Keratinocyte (primary cell): Measurements from ENCODE around the gene PLEKHA6. TPM values are rescaled to one million over a fixed set of nuclear protein-coding genes. Genes with fewer than 3 reads are reported as not detected.

Experiments
- DNase-seq: peaks from one replicate; pipeline ENCODE4 v3.0.0-alpha.2; 2011; ENCODE audit warnings: low read depth, missing footprints, low spot score
- FAIRE-seq: peaks from 2 replicates; lab custom pipeline; 2011; peaks lifted over from hg19 to GRCh38; lab: Jason Lieb, UNC
- H2AFZ ChIP-seq: 2 replicates; pipeline ENCODE4 v1.6.0; 2012; ENCODE audit warnings: low read length, control low read depth, inconsistent platforms; ENCODE audit not compliant: control insufficient read depth
- H3K27ac ChIP-seq: 2 replicates; pipeline ENCODE4 v1.5.1; 2011; ENCODE audit warnings: low read length; ENCODE audit not compliant: control insufficient read depth, insufficient read depth
- H3K27me3 ChIP-seq: 3 replicates; pipeline ENCODE4 v1.6.0; 2011; ENCODE audit warnings: low read length; ENCODE audit not compliant: control insufficient read depth, insufficient read depth; ENCODE audit errors: extremely low read depth
- H3K36me3 ChIP-seq, 2 experiments: 2 replicates in 1 of 2; 3 replicates in 1 of 2; pipeline ENCODE4 v1.5.1; 2011; ENCODE audit warnings: low read length in 2 of 2, mild to moderate bottlenecking in 1 of 2; ENCODE audit not compliant: control insufficient read depth in 2 of 2, insufficient read depth in 2 of 2; ENCODE audit errors: extremely low read depth in 1 of 2
- H3K4me1 ChIP-seq: 3 replicates; pipeline ENCODE4 v1.5.1; 2011; ENCODE audit warnings: low read length; ENCODE audit not compliant: control insufficient read depth, insufficient read depth; ENCODE audit errors: extremely low read depth
- H3K4me2 ChIP-seq: 3 replicates; pipeline ENCODE4 v1.6.0; 2011; ENCODE audit warnings: low read depth, low read length; ENCODE audit not compliant: control insufficient read depth, insufficient read depth; ENCODE audit errors: extremely low read depth
- H3K4me3 ChIP-seq, 3 experiments: fragments of 200-600 bp in 1 of 3; sonication (generic) in 1 of 3; 2 replicates in 2 of 3; 3 replicates in 1 of 3; pipeline ENCODE4 v1.5.1; 2011 to 2016; ENCODE audit warnings: low read length in 3 of 3, mild to moderate bottlenecking in 3 of 3, control low read depth in 2 of 3, inconsistent platforms in 1 of 3, low read depth in 1 of 3, mixed read lengths in 1 of 3, mixed run types in 1 of 3, moderate library complexity in 1 of 3; ENCODE audit not compliant: control insufficient read depth in 2 of 3, insufficient read depth in 2 of 3; ENCODE audit errors: extremely low read depth in 1 of 3
- H3K79me2 ChIP-seq: 2 replicates; pipeline ENCODE4 v1.6.0; 2012; ENCODE audit warnings: low read length; ENCODE audit not compliant: control insufficient read depth, insufficient read depth
- H3K9ac ChIP-seq: 3 replicates; pipeline ENCODE4 v1.6.0; 2011; ENCODE audit warnings: low read length; ENCODE audit not compliant: control insufficient read depth, insufficient read depth; ENCODE audit errors: extremely low read depth
- H3K9me1 ChIP-seq: 3 replicates; pipeline ENCODE4 v1.6.0; 2011; ENCODE audit warnings: low read length; ENCODE audit not compliant: control insufficient read depth, insufficient read depth; ENCODE audit errors: extremely low read depth
- H3K9me3 ChIP-seq: 2 replicates; pipeline ENCODE4 v1.5.1; 2012; ENCODE audit warnings: low read depth, low read length; ENCODE audit not compliant: control insufficient read depth
- H4K20me1 ChIP-seq: 3 replicates; pipeline ENCODE4 v1.6.0; 2011; ENCODE audit warnings: low read length; ENCODE audit not compliant: control insufficient read depth, insufficient read depth; ENCODE audit errors: extremely low read depth
- CTCF ChIP-seq, 3 experiments: IDR thresholded peaks in 1 of 3; conservative IDR thresholded peaks in 1 of 3; optimal IDR thresholded peaks in 1 of 3; 2 replicates in 2 of 3; 3 replicates in 1 of 3; pipeline versions ENCODE3 to v1.5.1; 2011; ENCODE audit warnings: low read length in 3 of 3, mild to moderate bottlenecking in 3 of 3, moderate library complexity in 2 of 3, control low read depth in 1 of 3, inconsistent platforms in 1 of 3; ENCODE audit not compliant: insufficient read depth in 2 of 3; ENCODE audit errors: extremely low read depth in 1 of 3
- EZH2 ChIP-seq: IDR thresholded peaks from one replicate; pipeline ENCODE4 v1.6.1; 2012; ENCODE audit warnings: inconsistent platforms, mild to moderate bottlenecking, low read length, moderate library complexity
- dilution Hi-C: fragments of 300-500 bp; cut with MboI; formaldehyde crosslinking; loops from one replicate; pipeline ENCODE4 v1.7.0; 2020; ENCODE audit warnings: low sequenced_read_pairs; ENCODE audit not compliant: extremely low pct_ligation_motif_present
- polyA plus RNA-seq, 5 experiments: library from polyadenylated mRNA; depleted of rRNA in 3 of 5; stranded (reverse) in 3 of 5; stranded (forward) in 1 of 5; unstranded in 1 of 5; fragments of >200 nt; gene quantifications; 1 replicate in 1 of 5; 2 replicates in 3 of 5; 3 replicates in 1 of 5; pipeline versions ENCODE4 v1.2.1 to v1.2.3, GENCODE V29; 2011 to 2012; ENCODE audit warnings: missing spikeins in 2 of 5, low read depth in 1 of 5, low replicate concordance in 1 of 5

The PLEKHA6 gene
- polyA plus RNA-seq, 1 donor (not counting 4 experiments of a cell fraction or from before 2014, with no cell fraction given), result 1.5 TPM

- H3K4me3 ChIP-seq, result peak overlapping the region; percentile 29 to 66 (median 61)
- H3K4me2 ChIP-seq, result peak overlapping the region; percentile 85
- H3K27ac ChIP-seq, result no peak overlapping the region
- H3K79me2 ChIP-seq, result no peaks in the 10 kb centered on the region
- H4K20me1 ChIP-seq, result no peaks in the 10 kb centered on the region
- no peaks in the 10 kb centered on the region for H3K36me3 ChIP-seq
- DNase-seq (no peak), FAIRE-seq (no peak)
- peaks cover 7% of the 10 kb centered on the region for H3K4me1 ChIP-seq
- peak overlapping the region; percentile 24 for H3K9ac ChIP-seq
- peak overlapping the region; percentile 90 for H2AFZ ChIP-seq
- dilution Hi-C loops, result no loop called here
- no peaks in the 10 kb centered on the region for H3K9me3 ChIP-seq
- no peaks in the 10 kb centered on the region for H3K9me1 ChIP-seq
- TF ChIP-seq EZH2, result no peak
- TF ChIP-seq CTCF (optimal IDR thresholded peaks at IDR 0.05 in 1 of 3, IDR thresholded peaks at IDR 0.05 in 1 of 3, conservative IDR thresholded peaks at IDR 0.05 in 1 of 3; ENCODE audit: extremely low read depth in 1 of 3, insufficient read depth in 2 of 3, low read length in 3 of 3), result no peak
- peaks cover 14% of the 10 kb centered on the region for H3K27me3 ChIP-seq
Observed at GRCh38 chr1:204376919-204377799, 17.4 kb upstream of the PLEKHA6 start.

- no peak for FAIRE-seq
Observed at GRCh38 chr1:204376465-204376864, 16.7 kb upstream of the PLEKHA6 start.

More at GRCh38 chr1:204376465-204376864, 16.7 kb upstream of the PLEKHA6 start:
- Histone ChIP-seq H3K27me3 (peaks cover 14% of the 10 kb centered on the region), H3K4me3 (no peak overlapping the region), H3K9me1 (no peaks in the 10 kb centered on the region), H3K4me1 (peaks cover 7% of the 10 kb centered on the region), H3K36me3 (no peaks in the 10 kb centered on the region), H3K79me2 (no peaks in the 10 kb centered on the region), H3K9me3 (no peaks in the 10 kb centered on the region), H3K9ac (no peak overlapping the region), H3K4me2 (no peak overlapping the region), H4K20me1 (no peaks in the 10 kb centered on the region), H2AFZ (no peak overlapping the region), H3K27ac (no peak overlapping the region)
- no peak for DNase-seq
- dilution Hi-C loops, result no loop called here
- no peak for TF ChIP-seq EZH2
- TF ChIP-seq CTCF (optimal IDR thresholded peaks at IDR 0.05 in 1 of 3, IDR thresholded peaks at IDR 0.05 in 1 of 3, conservative IDR thresholded peaks at IDR 0.05 in 1 of 3; ENCODE audit: extremely low read depth in 1 of 3, insufficient read depth in 2 of 3, low read length in 3 of 3), result no peak
